Suprapubic skin (tissue), 4 donors: Measurements from ENCODE around the gene SPTAN1. TPM values are rescaled to one million over a fixed set of nuclear protein-coding genes. Genes with fewer than 3 reads are reported as not detected.

Experiments used
- DNase-seq, 2 donors: peaks; one replicate each; pipeline ENCODE4 v3.0.0-alpha.2; 2019; ENCODE audit warnings: low spot score in 2 of 2
- H3K27ac ChIP-seq: fragments of 200-600 bp; sonication (generic); one replicate; pipeline ENCODE4 v1.5.1; 2019
- H3K27me3 ChIP-seq: fragments of 200-600 bp; sonication (generic); one replicate; pipeline ENCODE4 v1.5.1; 2019
- H3K36me3 ChIP-seq: fragments of 200-600 bp; sonication (generic); one replicate; pipeline ENCODE4 v1.5.1; 2019
- H3K4me1 ChIP-seq: fragments of 200-600 bp; sonication (generic); one replicate; pipeline ENCODE4 v1.5.1; 2019
- H3K4me3 ChIP-seq: fragments of 200-600 bp; sonication (generic); one replicate; pipeline ENCODE4 v1.5.1; 2019; ENCODE audit warnings: mild to moderate bottlenecking
- H3K9me3 ChIP-seq: fragments of 200-600 bp; sonication (generic); one replicate; pipeline ENCODE4 v1.5.1; 2019
- EP300 ChIP-seq: sonication (generic); formaldehyde crosslinking; IDR thresholded peaks from one replicate; pipeline ENCODE4 v1.6.1; 2017; ENCODE audit warnings: antibody characterized with exemption
- POLR2A ChIP-seq, 2 donors: fragments of 450-650 bp; IDR thresholded peaks; one replicate each; pipeline ENCODE4 v1.6.1; 2017; ENCODE audit warnings: antibody characterized with exemption in 2 of 2, mild to moderate bottlenecking in 2 of 2, moderate library complexity in 2 of 2
- POLR2AphosphoS5 ChIP-seq, 3 donors: sonication (generic); formaldehyde crosslinking; IDR thresholded peaks; one replicate each; pipeline ENCODE4 v1.6.1; 2017; ENCODE audit warnings: antibody characterized with exemption in 3 of 3
- WGBS: methylation state at CpG from one replicate; pipeline ENCODE4 v1.1.5; 2018; 5-methylcytosine and 5-hydroxymethylcytosine counted together
- total RNA-seq, 4 donors: library from RNA; depleted of rRNA; stranded (reverse); fragments of >200 nt; gene quantifications; one replicate each; pipeline ENCODE4 v1.1.0, GENCODE V29; 2016
- TF ChIP-seq, protein P1 (sequence below), 2 donors: fragments of 200-600 bp in 1 of 2; fragments of 450-650 bp in 1 of 2; sonication (generic) in 1 of 2; IDR thresholded peaks; one replicate each; pipeline ENCODE4 v1.5.1; 2016 to 2019; ENCODE audit warnings: antibody characterized with exemption in 2 of 2, mild to moderate bottlenecking in 1 of 2, moderate library complexity in 1 of 2

Gene SPTAN1
- total RNA-seq, 4 donors from 2014 or later: 251 to 476 (median 354) TPM

DNA sequence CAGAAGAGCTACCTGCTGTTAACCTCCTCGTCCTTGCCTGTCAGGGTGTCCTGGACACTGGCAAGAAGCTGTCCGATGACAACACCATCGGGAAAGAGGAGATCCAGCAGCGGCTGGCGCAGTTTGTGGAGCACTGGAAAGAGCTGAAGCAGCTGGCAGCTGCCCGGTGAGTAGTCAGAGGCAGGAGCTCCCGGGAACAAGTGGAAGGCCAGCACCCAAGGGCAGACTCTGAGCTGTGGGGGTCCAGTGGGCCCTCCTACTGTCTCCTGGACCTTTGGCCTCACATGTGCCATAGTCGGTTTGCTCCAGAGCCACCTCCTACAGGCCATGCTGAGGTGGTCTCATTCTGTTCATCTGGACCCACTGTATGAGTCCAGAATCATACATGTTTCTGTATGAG, 65.6 kb downstream of the SPTAN1 start:
- Histone ChIP-seq H3K4me1 (no peaks in the 10 kb centered on the region), H3K27me3 (no peaks in the 10 kb centered on the region), H3K9me3 (no peaks in the 10 kb centered on the region), H3K36me3 (peaks cover 99% of the 10 kb centered on the region), H3K27ac (no peak overlapping the region), H3K4me3 (no peak overlapping the region)
- TF ChIP-seq POLR2AphosphoS5 (IDR thresholded peaks at IDR 0.05) (no peak), POLR2A (IDR thresholded peaks at IDR 0.05) (no peak), EP300 (no peak)
- TF ChIP-seq, protein P1, sequence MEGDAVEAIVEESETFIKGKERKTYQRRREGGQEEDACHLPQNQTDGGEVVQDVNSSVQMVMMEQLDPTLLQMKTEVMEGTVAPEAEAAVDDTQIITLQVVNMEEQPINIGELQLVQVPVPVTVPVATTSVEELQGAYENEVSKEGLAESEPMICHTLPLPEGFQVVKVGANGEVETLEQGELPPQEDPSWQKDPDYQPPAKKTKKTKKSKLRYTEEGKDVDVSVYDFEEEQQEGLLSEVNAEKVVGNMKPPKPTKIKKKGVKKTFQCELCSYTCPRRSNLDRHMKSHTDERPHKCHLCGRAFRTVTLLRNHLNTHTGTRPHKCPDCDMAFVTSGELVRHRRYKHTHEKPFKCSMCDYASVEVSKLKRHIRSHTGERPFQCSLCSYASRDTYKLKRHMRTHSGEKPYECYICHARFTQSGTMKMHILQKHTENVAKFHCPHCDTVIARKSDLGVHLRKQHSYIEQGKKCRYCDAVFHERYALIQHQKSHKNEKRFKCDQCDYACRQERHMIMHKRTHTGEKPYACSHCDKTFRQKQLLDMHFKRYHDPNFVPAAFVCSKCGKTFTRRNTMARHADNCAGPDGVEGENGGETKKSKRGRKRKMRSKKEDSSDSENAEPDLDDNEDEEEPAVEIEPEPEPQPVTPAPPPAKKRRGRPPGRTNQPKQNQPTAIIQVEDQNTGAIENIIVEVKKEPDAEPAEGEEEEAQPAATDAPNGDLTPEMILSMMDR (IDR thresholded peaks at IDR 0.05): no peak
- DNase-seq: no peak
- WGBS: 95% methylated on average over 6 of the region's 8 CpGs

DNA sequence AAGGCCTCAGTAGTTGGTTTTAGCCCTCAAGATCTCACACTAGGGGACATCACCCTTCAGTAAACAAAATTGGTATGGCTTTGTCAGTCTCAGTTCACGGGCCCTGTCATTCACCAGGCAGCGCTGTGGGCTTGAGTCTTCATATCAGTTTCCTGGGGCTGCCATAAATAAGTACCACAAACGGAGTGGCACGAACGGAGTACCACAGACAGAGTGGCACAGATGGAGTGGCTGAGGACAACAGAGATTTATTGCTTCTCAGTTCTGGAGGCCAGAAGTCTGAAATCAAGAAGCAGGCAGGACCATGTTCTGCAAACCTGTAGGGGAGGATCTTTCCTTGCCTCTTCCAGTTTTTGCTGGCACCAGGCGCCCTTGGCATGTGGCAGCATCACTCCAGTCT, 66.7 kb downstream of the SPTAN1 start:
- H3K36me3 ChIP-seq: peaks cover 98% of the 10 kb centered on the region
- DNase-seq: no peak
- H3K4me3 ChIP-seq: no peak overlapping the region
- H3K4me1 ChIP-seq: no peaks in the 10 kb centered on the region
- TF ChIP-seq EP300 (no peak), POLR2A (IDR thresholded peaks at IDR 0.05) (no peak), POLR2AphosphoS5 (IDR thresholded peaks at IDR 0.05) (no peak)
- TF ChIP-seq, protein P1 (IDR thresholded peaks at IDR 0.05): no peak
- H3K9me3 ChIP-seq: no peaks in the 10 kb centered on the region
- no peak overlapping the region for H3K27ac ChIP-seq
- WGBS: 95% methylated on average over 6 of the region's 6 CpGs
- H3K27me3 ChIP-seq: no peaks in the 10 kb centered on the region

DNA sequence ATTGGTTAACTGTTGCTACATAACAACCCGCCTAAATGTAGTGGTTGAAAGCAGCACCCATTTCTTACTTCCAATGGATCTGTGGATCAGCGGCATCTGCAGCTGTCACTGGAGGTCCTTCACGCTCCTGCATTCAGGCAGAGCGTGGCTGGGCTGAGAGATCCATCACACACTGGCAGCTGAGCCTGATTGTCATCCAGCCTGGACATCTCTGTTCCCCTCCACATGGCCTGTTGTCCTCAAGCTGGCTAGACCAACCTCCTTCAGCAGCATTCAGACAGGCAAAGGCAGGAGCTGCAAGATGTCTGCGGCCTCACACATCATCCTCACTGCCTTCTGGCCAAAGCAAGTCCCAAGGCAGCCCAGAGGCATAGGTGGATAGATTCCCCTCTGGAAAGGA, 67.4 kb downstream of the SPTAN1 start:
- no peaks in the 10 kb centered on the region for H3K4me1 ChIP-seq
- H3K27me3 ChIP-seq: no peaks in the 10 kb centered on the region
- H3K9me3 ChIP-seq: no peaks in the 10 kb centered on the region
- TF ChIP-seq POLR2A (IDR thresholded peaks at IDR 0.05) (no peak), EP300 (no peak), POLR2AphosphoS5 (IDR thresholded peaks at IDR 0.05) (no peak)
- TF ChIP-seq, protein P1 (IDR thresholded peaks at IDR 0.05): no peak
- no peak overlapping the region for H3K27ac ChIP-seq
- no peak overlapping the region for H3K4me3 ChIP-seq
- H3K36me3 ChIP-seq: peaks cover 98% of the 10 kb centered on the region
- DNase-seq: no peak
- WGBS: 96% methylated on average over 5 of the region's 5 CpGs

DNA sequence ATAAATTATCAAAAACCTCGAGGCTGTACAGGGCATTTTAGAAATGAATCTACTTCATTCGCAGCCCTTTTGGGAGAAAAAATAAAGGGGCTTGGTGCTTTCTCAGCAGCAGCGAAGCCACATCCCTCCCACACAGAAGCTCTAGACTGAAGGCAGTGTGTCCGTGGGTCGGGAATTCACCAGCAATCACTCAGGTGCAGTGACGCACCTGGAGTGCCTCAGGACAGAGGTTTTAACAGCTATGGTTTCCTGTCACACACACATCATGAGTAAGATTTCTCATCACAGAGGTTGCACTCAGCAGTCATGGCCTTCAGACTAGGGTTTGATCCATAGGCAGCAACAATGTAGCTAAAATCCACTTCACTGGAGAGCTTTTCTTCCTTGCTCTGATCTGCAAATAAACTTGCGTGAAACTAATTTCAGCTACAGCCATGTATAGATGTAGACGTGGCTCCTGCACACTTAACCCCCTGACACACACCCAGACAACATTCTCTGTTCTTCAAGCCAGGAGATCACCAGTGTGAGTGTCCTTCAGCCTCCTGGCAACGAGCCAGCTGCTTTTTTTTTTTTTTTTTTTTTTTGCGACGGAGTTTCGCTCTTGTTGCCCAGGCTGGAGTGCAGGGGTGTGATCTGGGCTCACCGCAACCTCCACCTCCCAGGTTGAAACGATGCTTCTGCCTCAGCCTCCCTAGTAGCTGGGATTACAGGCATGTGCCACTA, 69.5 kb downstream of the SPTAN1 start:
- TF ChIP-seq POLR2A (IDR thresholded peaks at IDR 0.05) (no peak), EP300 (no peak), POLR2AphosphoS5 (IDR thresholded peaks at IDR 0.05) (no peak)
- TF ChIP-seq, protein P1 (IDR thresholded peaks at IDR 0.05): no peak
- no peaks in the 10 kb centered on the region for H3K27me3 ChIP-seq
- 68% methylated on average over 14 of the region's 14 CpGs for WGBS
- peaks cover 6% of the 10 kb centered on the region for H3K4me1 ChIP-seq
- DNase-seq: no peak
- no peaks in the 10 kb centered on the region for H3K9me3 ChIP-seq
- H3K27ac ChIP-seq: no peak overlapping the region
- H3K36me3 ChIP-seq: peaks cover 98% of the 10 kb centered on the region
- no peak overlapping the region for H3K4me3 ChIP-seq

DNA sequence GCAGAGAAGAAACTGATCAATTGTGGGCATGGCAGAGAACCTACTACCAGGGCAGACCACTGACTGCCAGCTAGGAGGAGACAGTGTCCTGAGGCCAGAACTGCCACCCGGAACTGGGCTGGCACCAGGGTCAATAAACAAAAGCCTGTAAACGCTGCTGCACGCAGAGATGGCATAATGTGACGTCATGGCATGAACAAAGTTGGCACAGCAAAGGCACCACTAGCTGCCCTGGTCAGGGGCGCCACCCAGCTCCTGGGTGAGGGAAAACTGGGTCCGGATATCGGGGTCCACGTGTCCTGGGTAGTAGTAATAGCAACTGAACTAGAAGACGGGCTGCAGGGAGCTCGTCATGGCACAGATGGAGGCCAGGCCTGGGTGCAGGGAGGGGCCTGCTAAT, 72.2 kb downstream of the SPTAN1 start:
- Histone ChIP-seq H3K4me1 (peaks cover 20% of the 10 kb centered on the region), H3K36me3 (peaks cover 98% of the 10 kb centered on the region), H3K4me3 (no peak overlapping the region), H3K9me3 (no peaks in the 10 kb centered on the region), H3K27ac (no peak overlapping the region), H3K27me3 (no peaks in the 10 kb centered on the region)
- WGBS: 70% methylated on average over 9 of the region's 10 CpGs
- DNase-seq: no peak
- TF ChIP-seq EP300: no peak
